Activated CD4-positive, CD25-positive, alpha-beta regulatory T cell treated with anti-CD3 and anti-CD28 coated beads, Interleukin-2, amount 50 U/mL, for 24 hours (primary cell): ENCODE measurements around the gene NPAT.

ENCODE experiments used
- ATAC-seq, 2 donors: fragments of 150-1000 bp; cut with Tn5 transposase; one replicate each; pipeline ENCODE4 v1.10.0; 2021; ENCODE audit warnings: mild to moderate bottlenecking in 1 of 2, moderate library complexity in 1 of 2

NPAT gene

GRCh38 chr11:108222574-108223347 lies at the start of gene NPAT, which contains the start of gene ATM:
NPAT (minus strand) TSS chr11:108222638; CDS start chr11:108222536, 102 bp downstream.
ATM (plus strand) TSS chr11:108223067; CDS start chr11:108227625, 4,558 bp downstream.
- peak; percentile 74 to 77 for ATAC-seq

GRCh38 chr11:108269583-108269982 lies 47.1 kb upstream of the NPAT start:
- ATAC-seq = no peak

- no peak for ATAC-seq
These were observed 30.7 kb upstream of the NPAT start for GRCh38 chr11:108253176-108253575.

GRCh38 chr11:108246885-108247284 lies 24.4 kb upstream of the NPAT start:
- no peak for ATAC-seq

GRCh38 chr11:108246308-108246707 lies 23.9 kb upstream of the NPAT start:
- no peak for ATAC-seq

GRCh38 chr11:108242422-108242821 lies 20.0 kb upstream of the NPAT start:
- ATAC-seq = no peak

- ATAC-seq = peak; percentile 81 to 85
These were observed 19.0 kb upstream of the NPAT start for GRCh38 chr11:108241330-108242037.

GRCh38 chr11:108239076-108239475 lies 16.6 kb upstream of the NPAT start:
- no peak for ATAC-seq

GRCh38 chr11:108237058-108237481 lies 14.6 kb upstream of the NPAT start:
- peak in 1 of 2 donors; percentile 7 for ATAC-seq

- ATAC-seq = no peak
These were observed 13.2 kb upstream of the NPAT start for GRCh38 chr11:108235633-108236032.

GRCh38 chr11:108235192-108235591 lies 12.8 kb upstream of the NPAT start:
- ATAC-seq = no peak

- ATAC-seq = no peak
These were observed 11.0 kb upstream of the NPAT start for GRCh38 chr11:108233277-108233945.

- ATAC-seq = no peak
These were observed 5.8 kb upstream of the NPAT start for GRCh38 chr11:108228251-108228650.

GRCh38 chr11:108226036-108226435 lies 3.6 kb upstream of the NPAT start:
- no peak for ATAC-seq

- peak in 1 of 2 donors; percentile 2 for ATAC-seq
These were observed 2.7 kb upstream of the NPAT start for GRCh38 chr11:108224911-108225786.

GRCh38 chr11:108224366-108224765 lies 1.9 kb upstream of the NPAT start:
- ATAC-seq = no peak

GRCh38 chr11:108223348-108224149 lies 1.1 kb upstream of the NPAT start:
- peak; percentile 37 to 41 for ATAC-seq

- ATAC-seq = no peak
These were observed 396 bp downstream of the NPAT start for GRCh38 chr11:108221911-108222573.

- ATAC-seq = no peak
These were observed 1.1 kb downstream of the NPAT start for GRCh38 chr11:108221371-108221770.

- no peak for ATAC-seq
These were observed 1.6 kb downstream of the NPAT start for GRCh38 chr11:108220721-108221336.
